Renal pelvis (tissue), 3 donors: ENCODE data around the gene HOMER1. TPM values are rescaled to one million over a fixed set of nuclear protein-coding genes. Genes with fewer than 3 reads are reported as not detected.

Source experiments
- polyA plus RNA-seq, 3 donors: library from polyadenylated mRNA; unstranded; fragments of 120-200 nt; gene quantifications; one replicate each; pipeline ENCODE4 v1.2.1, GENCODE V29; 2013; ENCODE audit not compliant: insufficient read length in 3 of 3

Gene HOMER1
- polyA plus RNA-seq, 3 donors, result 19.7 to 30.0 (median 21.1) TPM

Other genes starting within 250 kb of the HOMER1 start
- 10 to 100 TPM; 42.8 to 65.8 (median 62.5) TPM for gene TENT2, start 98.3 kb upstream of the HOMER1 start, polyA plus RNA-seq
- 10 to 100 TPM; 17.7 to 27.6 (median 23.3) TPM for gene CMYA5, start 175.7 kb upstream of the HOMER1 start, polyA plus RNA-seq